Mesothelial cell of epicardium (in vitro differentiated cells): ENCODE measurements around the gene ADAM19. TPM values are rescaled to one million over a fixed set of nuclear protein-coding genes. Genes with fewer than 3 reads are reported as not detected.
A peak's percentile ranks its signal among the peaks of the same experiment; 100 is the strongest.

Source experiments
- DNase-seq, 2 experiments: peaks; one replicate each; pipeline ENCODE4 v3.0.0; 2021; ENCODE audit warnings: low spot score in 2 of 2; ENCODE audit not compliant: unreplicated experiment in 2 of 2
- H3K27ac Mint-ChIP-seq: 2 replicates; pipeline ENCODE4 v1.8.0; 2021; ENCODE audit warnings: mixed read lengths
- H3K27me3 Mint-ChIP-seq: 2 replicates; pipeline ENCODE4 v1.8.0; 2021; ENCODE audit warnings: low read depth, mixed read lengths
- H3K36me3 Mint-ChIP-seq: 2 replicates; pipeline ENCODE4 v1.8.0; 2021; ENCODE audit warnings: mixed read lengths
- H3K4me1 Mint-ChIP-seq: 2 replicates; pipeline ENCODE4 v1.8.0; 2021; ENCODE audit warnings: mixed read lengths
- H3K4me3 Mint-ChIP-seq: 2 replicates; pipeline ENCODE4 v1.8.0; 2021; ENCODE audit warnings: mild to moderate bottlenecking, moderate library complexity, mixed read lengths
- H3K9me3 Mint-ChIP-seq: 2 replicates; pipeline ENCODE4 v1.8.0; 2021; ENCODE audit warnings: mixed read lengths
- total RNA-seq: library from RNA; stranded (reverse); gene quantifications from 3 replicates; pipeline ENCODE4 v1.2.1, GENCODE V29; 2021
- TF ChIP-seq, protein P1 (sequence below): fragments of 200-600 bp; sonication (generic); IDR thresholded peaks from one replicate; pipeline ENCODE4 v1.5.0; 2021; ENCODE audit warnings: antibody characterized with exemption; ENCODE audit not compliant: unreplicated experiment

ADAM19 gene
- total RNA-seq, 1 donor from 2014 or later = 19.7 TPM

DNA sequence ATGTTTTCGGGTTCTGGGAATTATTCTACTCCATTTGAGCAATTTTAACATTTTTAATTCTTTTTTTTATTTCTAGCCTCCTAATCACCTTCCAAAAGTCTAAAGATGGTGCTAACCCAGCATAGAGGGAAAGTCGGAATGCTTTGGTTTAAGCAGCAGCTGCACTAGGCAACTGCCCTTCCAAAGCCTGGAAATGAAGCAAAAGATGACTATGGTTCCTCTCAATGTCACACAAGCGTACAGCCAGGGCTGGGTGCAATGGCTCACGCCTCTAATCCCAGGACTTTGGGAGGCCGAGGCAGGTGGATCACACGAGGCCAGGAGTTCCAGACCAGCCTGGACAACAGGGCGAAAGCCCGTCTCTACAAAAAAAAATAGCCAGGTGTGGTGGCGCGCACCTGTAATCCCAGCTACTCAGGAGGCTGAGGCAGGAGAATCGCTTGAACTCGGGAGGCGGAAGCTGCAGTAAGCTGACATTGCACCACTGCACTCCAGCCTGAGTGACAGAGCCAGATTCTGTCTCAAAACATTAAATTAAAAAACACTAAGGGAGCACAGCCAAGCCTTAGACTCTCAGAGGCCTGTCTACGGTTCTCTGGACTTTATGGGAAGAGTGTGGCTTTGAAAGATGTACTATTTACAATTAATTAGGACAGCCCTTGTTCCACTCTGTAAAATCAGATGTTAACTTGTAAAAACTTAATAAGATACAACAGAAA lies 33.1 kb downstream of the ADAM19 start:
- DNase-seq = no peak
- Mint-ChIP-seq H3K4me1 (peaks cover 16% of the 10 kb centered on the region), H3K4me3 (no peak overlapping the region), H3K27me3 (no peaks in the 10 kb centered on the region), H3K9me3 (no peaks in the 10 kb centered on the region), H3K36me3 (no peaks in the 10 kb centered on the region), H3K27ac (no peak overlapping the region)
- TF ChIP-seq, protein P1, sequence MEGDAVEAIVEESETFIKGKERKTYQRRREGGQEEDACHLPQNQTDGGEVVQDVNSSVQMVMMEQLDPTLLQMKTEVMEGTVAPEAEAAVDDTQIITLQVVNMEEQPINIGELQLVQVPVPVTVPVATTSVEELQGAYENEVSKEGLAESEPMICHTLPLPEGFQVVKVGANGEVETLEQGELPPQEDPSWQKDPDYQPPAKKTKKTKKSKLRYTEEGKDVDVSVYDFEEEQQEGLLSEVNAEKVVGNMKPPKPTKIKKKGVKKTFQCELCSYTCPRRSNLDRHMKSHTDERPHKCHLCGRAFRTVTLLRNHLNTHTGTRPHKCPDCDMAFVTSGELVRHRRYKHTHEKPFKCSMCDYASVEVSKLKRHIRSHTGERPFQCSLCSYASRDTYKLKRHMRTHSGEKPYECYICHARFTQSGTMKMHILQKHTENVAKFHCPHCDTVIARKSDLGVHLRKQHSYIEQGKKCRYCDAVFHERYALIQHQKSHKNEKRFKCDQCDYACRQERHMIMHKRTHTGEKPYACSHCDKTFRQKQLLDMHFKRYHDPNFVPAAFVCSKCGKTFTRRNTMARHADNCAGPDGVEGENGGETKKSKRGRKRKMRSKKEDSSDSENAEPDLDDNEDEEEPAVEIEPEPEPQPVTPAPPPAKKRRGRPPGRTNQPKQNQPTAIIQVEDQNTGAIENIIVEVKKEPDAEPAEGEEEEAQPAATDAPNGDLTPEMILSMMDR = no peak

DNA sequence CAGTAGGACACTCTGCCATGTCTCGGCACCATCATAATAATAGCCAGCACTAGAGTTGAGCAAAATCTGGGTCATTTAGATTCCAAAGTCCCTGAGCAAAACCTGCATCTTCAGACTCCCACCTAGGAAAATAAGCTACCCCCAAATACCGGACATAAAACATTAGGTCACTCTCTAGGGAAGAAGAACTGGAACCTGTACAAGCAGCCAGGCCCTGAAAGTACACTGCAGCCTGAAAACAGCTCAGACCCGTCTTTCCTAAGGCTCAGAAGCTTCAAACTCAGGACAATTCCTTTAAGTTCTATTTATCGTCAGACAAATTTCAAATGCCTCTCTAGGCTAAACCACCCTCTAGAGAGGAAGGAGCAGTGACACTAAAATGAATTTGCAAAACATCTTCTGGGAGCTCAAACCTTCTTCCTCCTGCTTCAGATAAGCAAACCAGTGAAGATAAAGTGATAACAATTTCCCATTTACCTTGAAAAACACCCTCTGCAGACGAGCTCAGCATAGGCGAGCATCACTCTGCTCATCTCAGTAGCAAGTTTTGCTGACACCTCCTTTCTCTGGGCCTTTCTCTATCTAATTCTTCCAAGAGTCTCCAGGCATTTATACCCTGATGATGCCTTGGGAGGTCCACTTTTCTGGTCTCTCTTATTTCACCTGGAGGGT lies 34.0 kb downstream of the ADAM19 start:
- no peak overlapping the region for H3K4me3 Mint-ChIP-seq
- H3K36me3 Mint-ChIP-seq = peaks cover 5% of the 10 kb centered on the region
- TF ChIP-seq, protein P1 = no peak
- no peak for DNase-seq
- no peaks in the 10 kb centered on the region for H3K27me3 Mint-ChIP-seq
- H3K9me3 Mint-ChIP-seq = no peaks in the 10 kb centered on the region
- H3K27ac Mint-ChIP-seq = peak overlapping the region; percentile 28
- H3K4me1 Mint-ChIP-seq = peaks cover 16% of the 10 kb centered on the region

DNA sequence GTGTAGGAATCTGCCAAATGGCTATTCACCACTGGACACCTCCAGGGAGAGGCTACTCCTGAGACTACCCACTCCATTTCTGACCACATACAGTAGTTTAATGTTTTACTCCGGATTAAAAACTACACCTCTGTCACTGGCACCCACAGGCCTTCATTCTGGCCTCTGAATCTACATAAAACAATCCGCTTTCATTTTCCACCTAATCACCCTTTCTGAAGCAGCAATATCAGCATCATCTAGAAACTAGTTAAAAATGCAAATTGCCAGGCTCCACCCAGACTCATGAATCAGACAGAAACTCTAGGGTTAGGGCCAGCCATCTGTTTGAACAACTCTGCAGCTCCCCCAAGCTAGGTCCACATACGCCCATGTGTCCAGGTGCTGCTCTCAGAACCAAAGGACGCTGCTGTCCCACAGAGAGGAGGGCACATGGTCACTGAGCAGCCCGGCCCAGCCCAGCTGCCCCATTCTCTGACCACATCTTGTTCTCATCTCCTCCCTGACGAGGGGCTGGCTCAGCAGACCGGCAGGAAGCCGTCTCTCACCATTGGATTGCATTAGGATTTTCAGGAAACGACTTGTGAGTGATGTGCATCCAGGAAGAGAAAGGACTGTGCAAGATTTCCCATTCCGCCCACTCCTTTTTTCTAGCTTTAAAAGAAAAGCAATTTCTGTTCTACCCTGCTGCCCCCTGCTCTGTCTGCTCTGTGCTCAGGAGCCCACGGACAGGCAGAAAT lies 34.7 kb downstream of the ADAM19 start:
- H3K4me3 Mint-ChIP-seq = no peak overlapping the region
- TF ChIP-seq, protein P1 = no peak
- no peaks in the 10 kb centered on the region for H3K27me3 Mint-ChIP-seq
- peaks cover 6% of the 10 kb centered on the region for H3K36me3 Mint-ChIP-seq
- no peaks in the 10 kb centered on the region for H3K9me3 Mint-ChIP-seq
- no peak for DNase-seq
- H3K27ac Mint-ChIP-seq = peak overlapping the region; percentile 72
- peaks cover 16% of the 10 kb centered on the region for H3K4me1 Mint-ChIP-seq

DNA sequence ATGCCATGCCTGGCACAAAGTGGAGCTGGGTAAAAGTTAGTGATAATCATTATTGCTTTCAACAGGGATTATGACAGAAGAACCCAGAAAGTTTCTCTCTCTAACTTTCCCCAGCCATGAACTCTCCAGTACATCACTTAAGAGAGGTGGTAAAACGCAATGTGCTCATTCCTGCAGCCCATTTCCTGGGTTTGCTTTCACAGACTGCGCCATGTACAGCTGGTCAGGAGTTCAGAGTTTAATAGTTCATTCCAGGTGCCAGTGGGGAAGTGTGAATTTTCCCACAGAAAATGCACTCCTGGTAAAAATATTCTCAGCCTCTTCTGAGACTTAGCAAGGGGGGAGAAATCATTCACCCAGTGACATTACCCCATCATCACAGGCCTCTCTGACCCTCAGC lies 35.5 kb downstream of the ADAM19 start:
- H3K27ac Mint-ChIP-seq = no peak overlapping the region
- no peak for DNase-seq
- peaks cover 20% of the 10 kb centered on the region for H3K4me1 Mint-ChIP-seq
- TF ChIP-seq, protein P1 = no peak
- peaks cover 9% of the 10 kb centered on the region for H3K36me3 Mint-ChIP-seq
- H3K4me3 Mint-ChIP-seq = no peak overlapping the region
- no peaks in the 10 kb centered on the region for H3K9me3 Mint-ChIP-seq
- H3K27me3 Mint-ChIP-seq = no peaks in the 10 kb centered on the region

DNA sequence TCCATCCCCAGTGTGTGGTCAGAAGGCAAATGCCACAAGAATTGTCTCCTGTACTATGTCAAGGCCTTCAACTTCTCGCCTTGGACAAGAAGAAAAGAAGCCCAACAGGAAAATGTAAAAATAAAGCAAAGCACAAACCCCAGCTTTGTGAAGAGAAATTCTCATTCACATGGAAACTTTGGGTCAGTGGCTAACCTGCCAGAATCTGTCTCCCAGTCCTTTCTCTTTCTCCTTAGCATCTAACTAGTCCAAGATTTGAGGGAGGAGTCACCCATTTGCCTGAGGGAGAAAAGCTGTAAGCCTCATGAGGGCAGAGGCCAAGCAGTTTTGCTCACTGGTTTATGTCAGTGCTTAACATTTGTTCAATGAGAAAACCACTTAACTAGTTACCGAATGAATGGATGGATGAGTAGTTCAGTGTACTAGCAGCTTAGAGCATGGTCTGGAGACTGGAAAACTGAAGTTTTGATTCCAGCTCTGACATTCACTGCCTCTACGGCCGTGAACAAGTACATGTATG lies 36.0 kb downstream of the ADAM19 start:
- DNase-seq = no peak
- H3K27ac Mint-ChIP-seq = no peak overlapping the region
- no peaks in the 10 kb centered on the region for H3K27me3 Mint-ChIP-seq
- peaks cover 20% of the 10 kb centered on the region for H3K4me1 Mint-ChIP-seq
- no peaks in the 10 kb centered on the region for H3K9me3 Mint-ChIP-seq
- H3K4me3 Mint-ChIP-seq = no peak overlapping the region
- TF ChIP-seq, protein P1 = no peak
- H3K36me3 Mint-ChIP-seq = peaks cover 9% of the 10 kb centered on the region
